COR-L47 (cell line): ENCODE results near the gene SOX9.
"Not testable (repeated sequence)": the region's sequence is repeated elsewhere in the genome, so short reads cannot be mapped to it uniquely, and the experiment has no call there.

Experiments
- DNase-seq: peaks from one replicate; lab custom pipeline; 2025; lab: John Stamatoyannopoulos, UW

The SOX9 gene

DNA sequence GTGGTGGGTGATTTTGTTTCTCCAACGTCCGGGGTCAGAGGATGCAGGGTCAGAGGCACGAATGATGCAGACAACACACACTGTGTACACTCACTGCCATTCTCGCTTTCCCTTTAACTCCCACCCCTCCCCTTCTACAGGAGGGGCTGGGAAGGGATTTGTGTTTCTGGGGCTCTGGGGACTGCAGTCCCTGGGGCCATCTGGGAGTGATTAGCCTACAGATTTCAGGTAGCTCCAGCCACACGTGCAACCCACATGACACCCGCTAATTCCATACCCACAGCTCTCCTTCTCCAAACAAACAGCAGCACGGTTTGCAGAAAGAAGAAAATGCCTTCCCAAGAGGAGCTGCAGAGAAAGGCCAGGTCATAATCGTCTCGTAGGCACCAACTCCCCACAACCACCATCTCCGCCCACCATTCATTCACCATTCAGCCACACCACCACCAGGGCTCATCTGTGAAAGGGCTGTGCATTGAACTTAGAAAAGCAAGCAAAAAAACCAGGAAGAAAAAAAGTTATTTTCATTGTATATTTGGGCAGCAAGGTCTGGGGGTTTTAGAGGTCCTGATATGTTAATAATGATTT, 9.4 kb upstream of the SOX9 start:
- DNase-seq, result no peak

GRCh38 chr17:72111926-72112325, 8.9 kb upstream of the SOX9 start:
- not testable (repeated sequence) for DNase-seq

- DNase-seq, result no peak
These were observed 7.1 kb upstream of the SOX9 start for GRCh38 chr17:72113751-72114150.

DNA sequence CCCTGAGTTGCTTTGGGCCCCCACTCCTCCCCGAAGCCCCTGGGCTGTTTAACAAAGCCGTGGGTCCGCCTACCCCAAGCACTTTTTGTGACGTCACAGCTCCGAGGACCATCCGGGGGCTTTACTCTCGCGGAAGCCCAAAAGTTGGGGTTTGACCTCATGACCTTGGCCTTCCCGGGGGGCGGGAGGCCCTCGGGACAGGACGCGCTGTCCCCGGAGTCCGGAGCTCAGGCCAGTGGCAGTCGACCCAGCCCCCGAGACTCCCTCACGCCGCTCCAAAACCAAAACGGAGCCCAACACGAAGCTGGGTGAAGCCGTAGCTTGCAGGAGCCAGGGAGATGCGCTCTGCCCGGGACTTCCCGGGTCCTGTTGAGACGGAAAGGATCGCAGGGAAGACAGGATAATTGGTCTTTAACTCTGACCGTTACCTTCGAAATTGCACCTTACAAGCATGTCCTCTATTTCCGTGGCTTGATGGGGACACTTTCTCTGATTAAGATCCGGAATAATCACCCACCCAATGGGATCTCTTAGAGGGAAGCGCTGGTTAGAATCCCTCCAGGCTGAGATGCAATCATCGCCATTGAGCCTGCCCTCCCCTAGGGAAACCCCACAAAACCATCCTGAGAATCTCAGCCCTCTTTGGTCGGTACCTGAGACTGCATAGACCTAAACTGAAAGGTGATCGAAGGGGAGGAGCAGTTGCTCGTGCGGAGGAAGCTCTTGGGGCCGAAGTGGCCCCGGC, 4.9 kb upstream of the SOX9 start:
- DNase-seq, result no peak

- no peak for DNase-seq
These were observed 3.9 kb upstream of the SOX9 start for GRCh38 chr17:72116661-72117521.

DNA sequence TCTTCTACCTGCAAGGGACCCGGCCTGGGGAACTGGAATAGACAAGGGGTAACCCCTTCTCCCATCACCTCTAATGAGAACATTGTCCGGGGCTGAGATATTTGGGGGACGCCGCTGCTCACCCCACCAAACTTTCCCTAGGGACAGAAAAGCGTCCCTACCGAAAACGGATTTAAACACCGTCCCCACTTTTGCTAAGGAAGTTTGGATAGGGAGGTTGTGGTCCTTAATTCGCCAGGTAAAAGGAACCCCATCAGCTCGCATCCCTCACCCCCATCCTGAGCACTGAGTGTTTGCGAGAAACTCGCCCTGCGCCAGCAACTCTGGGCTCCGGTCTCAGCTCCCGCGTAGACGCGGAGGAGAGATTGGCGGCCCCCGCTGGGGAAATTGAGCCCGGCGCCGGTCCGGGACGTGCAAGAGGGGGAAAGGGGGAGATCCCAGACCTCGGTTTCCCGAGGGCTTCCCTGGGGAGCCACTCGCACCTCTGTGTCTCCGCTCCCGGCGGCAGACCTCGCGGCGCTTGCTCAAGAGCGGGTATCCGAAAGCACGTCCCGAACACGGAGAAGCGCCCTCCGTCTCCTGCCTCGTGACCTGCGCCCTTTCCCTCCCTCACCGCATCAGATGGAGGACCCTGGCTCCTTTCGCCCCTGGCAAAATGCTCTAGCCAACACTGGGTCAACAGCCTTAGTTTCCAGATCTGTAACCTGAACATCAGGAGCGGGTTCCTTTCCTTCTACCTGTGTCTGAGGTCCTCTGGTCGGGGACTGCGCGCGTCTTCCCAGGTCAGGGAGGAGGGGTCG, 3.1 kb upstream of the SOX9 start:
- DNase-seq, result no peak

GRCh38 chr17:72118335-72119076, 2.3 kb upstream of the SOX9 start:
- DNase-seq, result peak; percentile 42

- DNase-seq, result no peak
These were observed 1.5 kb upstream of the SOX9 start for GRCh38 chr17:72119077-72119872.

DNA sequence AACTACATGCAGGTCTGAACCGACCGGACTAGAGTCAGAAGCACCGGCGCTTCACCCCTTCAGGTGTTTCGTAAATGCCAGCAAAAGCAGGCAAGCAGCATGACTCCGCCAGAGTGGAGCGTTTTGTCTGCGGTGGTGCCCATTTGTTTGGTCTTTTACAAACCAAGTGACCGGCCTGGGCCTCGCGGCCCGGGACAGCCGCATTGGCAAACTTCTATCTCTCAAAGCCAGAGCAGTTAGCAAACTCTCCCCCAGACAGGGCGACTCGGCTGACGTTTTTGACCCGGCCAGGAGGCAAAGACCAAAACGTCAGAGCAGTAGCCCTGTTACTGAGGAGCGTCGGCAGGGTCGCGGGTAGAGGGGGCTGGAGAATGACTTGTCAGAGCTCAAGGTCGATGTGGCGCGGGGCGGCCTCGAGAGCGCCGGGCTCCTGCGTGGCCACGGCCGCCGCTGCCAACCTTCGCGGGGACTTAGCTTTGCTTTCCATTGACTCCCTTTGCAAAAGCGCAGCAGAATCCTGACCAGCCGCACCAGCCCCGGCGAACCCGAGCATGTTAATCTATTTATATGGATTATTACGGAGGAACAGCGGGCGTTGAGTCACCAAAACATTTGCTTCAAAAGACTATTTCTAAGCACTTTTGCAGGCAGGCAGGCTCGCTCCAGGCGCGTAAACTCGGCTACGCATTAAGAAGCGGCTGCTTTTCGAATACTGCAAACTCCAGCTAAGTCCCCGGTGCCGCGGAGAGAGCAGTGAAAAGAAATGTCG, 763 bp upstream of the SOX9 start:
- no peak for DNase-seq

DNA sequence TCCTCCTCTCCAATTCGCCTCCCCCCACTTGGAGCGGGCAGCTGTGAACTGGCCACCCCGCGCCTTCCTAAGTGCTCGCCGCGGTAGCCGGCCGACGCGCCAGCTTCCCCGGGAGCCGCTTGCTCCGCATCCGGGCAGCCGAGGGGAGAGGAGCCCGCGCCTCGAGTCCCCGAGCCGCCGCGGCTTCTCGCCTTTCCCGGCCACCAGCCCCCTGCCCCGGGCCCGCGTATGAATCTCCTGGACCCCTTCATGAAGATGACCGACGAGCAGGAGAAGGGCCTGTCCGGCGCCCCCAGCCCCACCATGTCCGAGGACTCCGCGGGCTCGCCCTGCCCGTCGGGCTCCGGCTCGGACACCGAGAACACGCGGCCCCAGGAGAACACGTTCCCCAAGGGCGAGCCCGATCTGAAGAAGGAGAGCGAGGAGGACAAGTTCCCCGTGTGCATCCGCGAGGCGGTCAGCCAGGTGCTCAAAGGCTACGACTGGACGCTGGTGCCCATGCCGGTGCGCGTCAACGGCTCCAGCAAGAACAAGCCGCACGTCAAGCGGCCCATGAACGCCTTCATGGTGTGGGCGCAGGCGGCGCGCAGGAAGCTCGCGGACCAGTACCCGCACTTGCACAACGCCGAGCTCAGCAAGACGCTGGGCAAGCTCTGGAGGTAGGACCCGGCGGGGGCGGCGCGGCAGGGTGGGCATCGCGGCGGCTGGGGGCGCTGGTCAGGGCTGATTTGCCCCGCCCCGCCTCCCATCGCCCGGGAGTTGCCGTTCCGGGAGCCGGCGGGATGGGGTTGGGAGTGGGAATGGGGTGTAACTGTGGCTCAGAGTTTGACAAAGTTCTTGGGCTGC, 567 bp downstream of the SOX9 start:
- DNase-seq, result peak; percentile 39

- no peak for DNase-seq
These were observed 1.4 kb downstream of the SOX9 start for GRCh38 chr17:72122010-72122764.

DNA sequence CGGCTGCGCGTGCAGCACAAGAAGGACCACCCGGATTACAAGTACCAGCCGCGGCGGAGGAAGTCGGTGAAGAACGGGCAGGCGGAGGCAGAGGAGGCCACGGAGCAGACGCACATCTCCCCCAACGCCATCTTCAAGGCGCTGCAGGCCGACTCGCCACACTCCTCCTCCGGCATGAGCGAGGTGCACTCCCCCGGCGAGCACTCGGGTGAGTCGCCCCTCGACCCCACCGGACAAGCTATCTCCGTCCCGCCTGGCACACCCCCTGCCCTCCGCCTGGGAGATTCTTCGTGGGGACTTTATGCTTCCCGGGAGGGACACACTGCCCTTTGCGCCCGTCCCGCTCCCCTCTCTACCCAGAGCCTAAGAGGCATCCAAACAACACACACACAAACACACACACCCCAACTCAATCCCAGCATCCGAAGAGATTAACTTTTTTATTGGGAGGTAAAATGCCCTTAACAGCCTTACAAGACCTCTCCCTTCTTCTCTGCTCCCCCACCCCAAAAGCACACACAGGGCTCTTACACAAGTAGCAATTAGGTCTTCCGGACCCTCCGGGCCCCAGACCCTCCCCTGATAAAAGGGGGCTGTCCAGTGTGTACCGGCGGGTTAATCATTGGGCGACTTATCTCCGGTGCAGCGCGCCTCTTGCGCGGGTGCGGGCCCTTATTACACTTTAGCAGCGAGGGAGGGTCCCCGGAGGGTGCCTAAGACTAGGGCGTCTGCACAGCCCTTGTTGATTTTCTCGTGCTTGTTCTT, 2.1 kb downstream of the SOX9 start:
- DNase-seq, result no peak

GRCh38 chr17:72123530-72124437, 3.0 kb downstream of the SOX9 start:
- no peak for DNase-seq

DNA sequence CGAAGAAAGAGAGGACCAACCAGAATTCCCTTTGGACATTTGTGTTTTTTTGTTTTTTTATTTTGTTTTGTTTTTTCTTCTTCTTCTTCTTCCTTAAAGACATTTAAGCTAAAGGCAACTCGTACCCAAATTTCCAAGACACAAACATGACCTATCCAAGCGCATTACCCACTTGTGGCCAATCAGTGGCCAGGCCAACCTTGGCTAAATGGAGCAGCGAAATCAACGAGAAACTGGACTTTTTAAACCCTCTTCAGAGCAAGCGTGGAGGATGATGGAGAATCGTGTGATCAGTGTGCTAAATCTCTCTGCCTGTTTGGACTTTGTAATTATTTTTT, 3.6 kb downstream of the SOX9 start:
- DNase-seq, result no peak

DNA sequence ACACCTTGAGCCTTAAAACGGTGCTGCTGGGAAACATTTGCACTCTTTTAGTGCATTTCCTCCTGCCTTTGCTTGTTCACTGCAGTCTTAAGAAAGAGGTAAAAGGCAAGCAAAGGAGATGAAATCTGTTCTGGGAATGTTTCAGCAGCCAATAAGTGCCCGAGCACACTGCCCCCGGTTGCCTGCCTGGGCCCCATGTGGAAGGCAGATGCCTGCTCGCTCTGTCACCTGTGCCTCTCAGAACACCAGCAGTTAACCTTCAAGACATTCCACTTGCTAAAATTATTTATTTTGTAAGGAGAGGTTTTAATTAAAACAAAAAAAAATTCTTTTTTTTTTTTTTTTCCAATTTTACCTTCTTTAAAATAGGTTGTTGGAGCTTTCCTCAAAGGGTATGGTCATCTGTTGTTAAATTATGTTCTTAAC, 4.4 kb downstream of the SOX9 start:
- DNase-seq, result no peak

- DNase-seq, result no peak
These were observed 4.9 kb downstream of the SOX9 start for GRCh38 chr17:72125742-72126141.
